Neural progenitor cell (in vitro differentiated cells): ENCODE measurements around the gene SLC6A11.

Experiments used
- CTCF ChIP-seq: fragments of 200-600 bp; sonication (generic); IDR thresholded peaks from 2 replicates; pipeline ENCODE4 v1.5.1; 2017; ENCODE audit warnings: antibody characterized with exemption, mild to moderate bottlenecking
- EZH2 ChIP-seq: fragments of 200-600 bp; sonication (generic); IDR thresholded peaks from 2 replicates; pipeline ENCODE4 v1.6.1; 2017; ENCODE audit warnings: antibody characterized with exemption, mild to moderate bottlenecking, moderate library complexity
- EZH2phosphoT487 ChIP-seq: fragments of 200-600 bp; sonication (generic); IDR thresholded peaks from 2 replicates; pipeline ENCODE4 v1.6.1; 2017; ENCODE audit warnings: antibody characterized with exemption

GRCh38 chr3:10834951-10835350 lies 18.9 kb downstream of the SLC6A11 start:
- TF ChIP-seq CTCF (no peak), EZH2 (no peak), EZH2phosphoT487 (no peak)
